SK-N-SH treated with all-trans-retinoic acid at 6 μM for 48 hours (cell line): Measurements from ENCODE around the gene TXLNG.

Source experiments
- ATAC-seq: fragments of 200-7000 bp; cut with Tn5 transposase; 3 replicates; pipeline ENCODE4 v1.9.1; 2020; ENCODE audit warnings: mild to moderate bottlenecking, moderate library complexity
- ARNTL ChIP-seq: fragments of 450-650 bp; formaldehyde crosslinking; IDR thresholded peaks from 2 replicates; pipeline ENCODE4 v1.5.0; 2020; ENCODE audit warnings: low read depth, mild to moderate bottlenecking, moderate library complexity, borderline replicate concordance
- BACH2 ChIP-seq: fragments of 250-450 bp; sonication (Bioruptor Pico); IDR thresholded peaks from 2 replicates; pipeline ENCODE4 v1.9.0; 2021; ENCODE audit warnings: mild to moderate bottlenecking, borderline replicate concordance
- CSDC2 ChIP-seq: fragments of 250-450 bp; sonication (Bioruptor Pico); IDR thresholded peaks from 2 replicates; pipeline ENCODE4 v1.5.0; 2020; ENCODE audit warnings: mild to moderate bottlenecking, moderate library complexity
- ESRRG ChIP-seq: fragments of 250-450 bp; sonication (Bioruptor Pico); IDR thresholded peaks from 2 replicates; pipeline ENCODE4 v1.6.1; 2021; ENCODE audit warnings: mild to moderate bottlenecking
- GLIS3 ChIP-seq: fragments of 250-450 bp; sonication (Bioruptor Pico); IDR thresholded peaks from 2 replicates; pipeline ENCODE4 v1.5.0; 2020; ENCODE audit warnings: mild to moderate bottlenecking, moderate library complexity
- ISL1 ChIP-seq: fragments of 250-450 bp; sonication (Bioruptor Pico); IDR thresholded peaks from 2 replicates; pipeline ENCODE4 v2.1.2; 2022; ENCODE audit warnings: mild to moderate bottlenecking, moderate library complexity
- OSR1 ChIP-seq: fragments of 250-450 bp; sonication (Bioruptor Pico); IDR thresholded peaks from 2 replicates; pipeline ENCODE4 v1.8.0; 2022; ENCODE audit warnings: moderate library complexity, mild to moderate bottlenecking, inconsistent platforms
- PPARA ChIP-seq: fragments of 250-450 bp; sonication (Bioruptor Pico); IDR thresholded peaks from 2 replicates; pipeline ENCODE4 v1.5.0; 2020; ENCODE audit warnings: mild to moderate bottlenecking, borderline replicate concordance
- RARB ChIP-seq: fragments of 250-450 bp; sonication (Bioruptor Pico); IDR thresholded peaks from 2 replicates; pipeline ENCODE4 v1.8.0; 2021; ENCODE audit warnings: mild to moderate bottlenecking, moderate library complexity
- TCF4 ChIP-seq: fragments of 250-450 bp; sonication (Bioruptor Pico); IDR thresholded peaks from 2 replicates; pipeline ENCODE4 v1.8.0; 2021; ENCODE audit warnings: mild to moderate bottlenecking, moderate library complexity, borderline replicate concordance
- TOX ChIP-seq: fragments of 250-450 bp; sonication (Bioruptor Pico); IDR thresholded peaks from 2 replicates; pipeline ENCODE4 v1.8.0; 2021; ENCODE audit warnings: mild to moderate bottlenecking, moderate library complexity, borderline replicate concordance
- ZFP3 ChIP-seq: fragments of 250-450 bp; sonication (Bioruptor Pico); IDR thresholded peaks from 2 replicates; pipeline ENCODE4 v1.5.0; 2020; ENCODE audit warnings: mild to moderate bottlenecking, moderate library complexity
- ZFP30 ChIP-seq: fragments of 450-650 bp; formaldehyde crosslinking; IDR thresholded peaks from 2 replicates; pipeline ENCODE4 v1.5.0; 2022; ENCODE audit warnings: mild to moderate bottlenecking, moderate library complexity
- ZNF565 ChIP-seq: fragments of 450-650 bp; formaldehyde crosslinking; conservative IDR thresholded peaks from 2 replicates; pipeline ENCODE4 v1.5.0; 2020; ENCODE audit warnings: low read depth, mild to moderate bottlenecking, moderate library complexity
- ZNF70 ChIP-seq: fragments of 450-650 bp; formaldehyde crosslinking; IDR thresholded peaks from 2 replicates; pipeline ENCODE4 v1.5.0; 2020; ENCODE audit warnings: mild to moderate bottlenecking, moderate library complexity
- ZNF8 ChIP-seq: fragments of 450-650 bp; formaldehyde crosslinking; IDR thresholded peaks from 2 replicates; pipeline ENCODE4 v1.5.0; 2020; ENCODE audit warnings: mild to moderate bottlenecking, moderate library complexity
- TF ChIP-seq, protein P1 (sequence below): fragments of 250-450 bp; sonication (Bioruptor Pico); IDR thresholded peaks from 2 replicates; pipeline ENCODE4 v1.5.0; 2020; ENCODE audit warnings: mild to moderate bottlenecking, moderate library complexity
- TF ChIP-seq, protein P2 (sequence below): fragments of 250-450 bp; sonication (Bioruptor Pico); IDR thresholded peaks from 2 replicates; pipeline ENCODE4 v1.5.1; 2020; ENCODE audit warnings: low read depth, mild to moderate bottlenecking, moderate library complexity
- TF ChIP-seq, protein P3 (sequence below): fragments of 250-450 bp; sonication (Bioruptor Pico); IDR thresholded peaks from 2 replicates; pipeline ENCODE4 v1.8.0; 2020; ENCODE audit warnings: mild to moderate bottlenecking, moderate library complexity, borderline replicate concordance
- TF ChIP-seq, protein P4 (sequence below): fragments of 250-450 bp; sonication (Bioruptor Pico); IDR thresholded peaks from 2 replicates; pipeline ENCODE4 v1.8.0; 2021; ENCODE audit warnings: low read depth, mild to moderate bottlenecking, moderate library complexity, borderline replicate concordance
- TF ChIP-seq, protein P5 (sequence below): fragments of 250-450 bp; sonication (Bioruptor Pico); IDR thresholded peaks from 2 replicates; pipeline ENCODE4 v1.5.1; 2021; ENCODE audit warnings: mild to moderate bottlenecking, moderate library complexity

The TXLNG gene

DNA sequence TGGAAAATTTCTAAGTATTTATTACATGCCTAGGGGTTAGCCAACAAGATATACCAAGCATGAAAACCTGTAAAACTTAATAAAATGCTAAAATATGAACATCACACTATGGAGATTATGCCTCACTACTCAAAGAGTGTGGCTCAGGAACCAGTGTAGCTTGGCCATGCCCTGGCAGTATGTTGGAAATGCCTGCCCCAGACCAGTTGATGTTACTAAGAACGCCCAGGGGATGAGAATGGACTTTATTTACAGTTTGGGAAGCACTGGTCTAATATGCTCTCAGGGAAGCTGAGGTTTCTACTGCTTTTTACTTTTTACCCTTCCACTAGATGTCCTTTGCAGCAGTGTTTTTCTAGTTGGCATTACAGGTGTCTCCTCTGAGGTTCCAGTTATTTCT is 23.7 kb upstream of the TXLNG start (continued):
- TF ChIP-seq, protein P1, sequence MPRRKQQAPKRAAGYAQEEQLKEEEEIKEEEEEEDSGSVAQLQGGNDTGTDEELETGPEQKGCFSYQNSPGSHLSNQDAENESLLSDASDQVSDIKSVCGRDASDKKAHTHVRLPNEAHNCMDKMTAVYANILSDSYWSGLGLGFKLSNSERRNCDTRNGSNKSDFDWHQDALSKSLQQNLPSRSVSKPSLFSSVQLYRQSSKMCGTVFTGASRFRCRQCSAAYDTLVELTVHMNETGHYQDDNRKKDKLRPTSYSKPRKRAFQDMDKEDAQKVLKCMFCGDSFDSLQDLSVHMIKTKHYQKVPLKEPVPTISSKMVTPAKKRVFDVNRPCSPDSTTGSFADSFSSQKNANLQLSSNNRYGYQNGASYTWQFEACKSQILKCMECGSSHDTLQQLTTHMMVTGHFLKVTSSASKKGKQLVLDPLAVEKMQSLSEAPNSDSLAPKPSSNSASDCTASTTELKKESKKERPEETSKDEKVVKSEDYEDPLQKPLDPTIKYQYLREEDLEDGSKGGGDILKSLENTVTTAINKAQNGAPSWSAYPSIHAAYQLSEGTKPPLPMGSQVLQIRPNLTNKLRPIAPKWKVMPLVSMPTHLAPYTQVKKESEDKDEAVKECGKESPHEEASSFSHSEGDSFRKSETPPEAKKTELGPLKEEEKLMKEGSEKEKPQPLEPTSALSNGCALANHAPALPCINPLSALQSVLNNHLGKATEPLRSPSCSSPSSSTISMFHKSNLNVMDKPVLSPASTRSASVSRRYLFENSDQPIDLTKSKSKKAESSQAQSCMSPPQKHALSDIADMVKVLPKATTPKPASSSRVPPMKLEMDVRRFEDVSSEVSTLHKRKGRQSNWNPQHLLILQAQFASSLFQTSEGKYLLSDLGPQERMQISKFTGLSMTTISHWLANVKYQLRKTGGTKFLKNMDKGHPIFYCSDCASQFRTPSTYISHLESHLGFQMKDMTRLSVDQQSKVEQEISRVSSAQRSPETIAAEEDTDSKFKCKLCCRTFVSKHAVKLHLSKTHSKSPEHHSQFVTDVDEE (CRISPR knock-in tag), result no peak
- TF ChIP-seq, all 23 proteins: peak for 0

DNA sequence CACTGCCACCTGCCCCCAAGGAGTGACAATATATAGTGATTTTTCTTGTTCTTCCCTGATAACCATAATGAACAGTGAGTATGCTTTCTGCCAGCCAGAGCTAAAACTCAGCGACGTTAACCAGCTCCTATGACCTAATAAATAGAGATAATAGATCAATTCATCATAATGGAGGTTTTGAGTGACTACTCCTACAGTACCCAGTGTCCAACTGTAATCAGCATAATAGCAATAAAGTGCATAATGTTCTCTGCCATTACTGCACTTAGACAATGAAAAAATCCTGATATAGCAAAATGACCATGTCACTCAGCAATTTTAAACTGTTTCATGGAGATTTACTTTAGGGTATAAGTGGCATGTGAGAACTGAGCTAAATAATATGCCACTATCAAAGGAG is 20.7 kb upstream of the TXLNG start:
- no peak for ATAC-seq
- TF ChIP-seq ISL1 (CRISPR knock-in tag) (peak; percentile 88), ZFP30 (CRISPR knock-in tag) (no peak)
- TF ChIP-seq, protein P2, sequence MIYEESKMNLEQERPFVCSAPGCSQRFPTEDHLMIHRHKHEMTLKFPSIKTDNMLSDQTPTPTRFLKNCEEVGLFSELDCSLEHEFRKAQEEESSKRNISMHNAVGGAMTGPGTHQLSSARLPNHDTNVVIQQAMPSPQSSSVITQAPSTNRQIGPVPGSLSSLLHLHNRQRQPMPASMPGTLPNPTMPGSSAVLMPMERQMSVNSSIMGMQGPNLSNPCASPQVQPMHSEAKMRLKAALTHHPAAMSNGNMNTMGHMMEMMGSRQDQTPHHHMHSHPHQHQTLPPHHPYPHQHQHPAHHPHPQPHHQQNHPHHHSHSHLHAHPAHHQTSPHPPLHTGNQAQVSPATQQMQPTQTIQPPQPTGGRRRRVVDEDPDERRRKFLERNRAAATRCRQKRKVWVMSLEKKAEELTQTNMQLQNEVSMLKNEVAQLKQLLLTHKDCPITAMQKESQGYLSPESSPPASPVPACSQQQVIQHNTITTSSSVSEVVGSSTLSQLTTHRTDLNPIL (CRISPR knock-in tag), result peak; percentile 40; the same call in 1 of the 2 replicates
- TF ChIP-seq, all 23 proteins: peak for 2

DNA sequence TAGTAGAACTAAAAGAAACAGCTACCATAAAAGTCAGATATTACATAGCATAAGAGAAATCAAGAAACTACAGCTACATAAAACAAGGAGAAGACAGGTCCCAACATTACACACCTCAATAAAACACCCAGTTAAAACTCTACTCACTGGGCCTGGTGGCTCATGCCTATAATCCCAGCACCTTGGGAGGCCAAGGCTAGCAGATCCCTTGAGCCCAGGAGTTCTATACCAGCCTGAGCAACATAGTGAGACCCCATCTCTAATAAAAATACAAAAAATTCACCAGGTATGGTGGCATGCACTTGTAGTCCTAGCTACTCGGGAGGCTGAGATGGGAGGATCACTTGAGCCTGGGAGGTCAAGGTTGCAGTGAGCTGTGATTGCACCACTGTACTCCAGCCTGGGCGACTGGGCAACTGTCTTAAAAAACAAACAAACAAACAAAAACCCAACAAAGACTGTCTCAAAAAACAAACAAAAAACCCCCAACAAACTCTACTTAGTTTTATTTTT is 15.2 kb upstream of the TXLNG start:
- TF ChIP-seq PPARA, result no peak
- peak; percentile 27 for ATAC-seq

DNA sequence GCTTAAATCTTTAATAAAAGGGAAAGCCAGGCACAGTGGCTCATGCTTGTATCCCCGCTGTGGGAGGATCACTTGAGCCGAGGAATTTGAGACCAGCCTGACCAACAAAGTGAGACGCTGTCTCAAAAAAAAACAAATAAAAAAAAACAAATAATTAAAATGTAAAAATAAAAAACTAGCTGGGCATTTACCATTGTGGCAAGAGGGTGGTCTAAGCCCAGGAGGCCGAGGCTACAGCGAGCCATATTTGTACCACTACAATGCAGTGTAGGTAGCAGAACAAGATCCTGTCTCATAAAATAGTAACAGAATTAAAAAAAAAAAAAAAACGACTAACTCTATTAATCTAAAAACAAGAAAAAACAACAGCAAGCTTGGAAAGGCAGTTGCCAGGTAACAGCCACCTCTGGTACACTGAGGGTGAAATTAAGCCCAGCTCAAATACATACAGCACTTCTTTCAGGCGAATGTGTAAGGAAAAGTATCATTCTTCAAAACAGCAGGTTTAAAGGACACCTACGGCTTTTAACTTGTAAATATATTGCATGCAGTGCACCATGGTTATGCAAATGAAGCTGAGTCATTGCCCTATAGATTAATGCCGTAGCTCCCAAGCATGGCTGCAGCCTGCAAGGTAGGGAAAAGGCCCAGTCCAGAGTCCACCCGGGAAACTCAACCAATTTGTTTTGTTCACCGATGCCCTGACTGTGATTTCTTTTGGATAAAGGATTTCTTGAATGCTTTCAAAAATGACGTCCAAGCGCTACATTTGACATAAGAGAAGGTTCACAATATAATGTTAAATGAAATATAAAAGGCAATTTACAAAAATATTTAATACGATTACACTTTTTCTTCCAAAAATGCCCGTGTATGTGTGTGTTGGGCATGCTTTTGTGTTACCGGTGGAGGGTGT is 14.5 kb upstream of the TXLNG start:
- peak; percentile 97 for ATAC-seq
- TF ChIP-seq ZNF70 (CRISPR knock-in tag) (peak; percentile 96), PPARA (no peak), GLIS3 (CRISPR knock-in tag) (peak; percentile 99), OSR1 (CRISPR knock-in tag) (no peak), ESRRG (CRISPR knock-in tag) (peak; percentile 97), BACH2 (CRISPR knock-in tag) (no peak), ZFP30 (CRISPR knock-in tag) (peak; percentile 44; the same call in 1 of the 2 replicates), ZNF8 (CRISPR knock-in tag) (peak; percentile 58; the same call in 1 of the 2 replicates), RARB (CRISPR knock-in tag) (peak; percentile 98), ZNF565 (CRISPR knock-in tag) (peak; percentile 82; the same call in 1 of the 2 replicates), CSDC2 (0 out of 2 replicates have a peak, but pooled peaks have one; percentile 68), TOX (CRISPR knock-in tag) (peak; percentile 99), ISL1 (CRISPR knock-in tag) (no peak), TCF4 (peak; percentile 48; the same call in 1 of the 2 replicates), ARNTL (peak; percentile 85), ZFP3 (CRISPR knock-in tag) (no peak)
- TF ChIP-seq, protein P1 (CRISPR knock-in tag), result no peak
- TF ChIP-seq, protein P3, sequence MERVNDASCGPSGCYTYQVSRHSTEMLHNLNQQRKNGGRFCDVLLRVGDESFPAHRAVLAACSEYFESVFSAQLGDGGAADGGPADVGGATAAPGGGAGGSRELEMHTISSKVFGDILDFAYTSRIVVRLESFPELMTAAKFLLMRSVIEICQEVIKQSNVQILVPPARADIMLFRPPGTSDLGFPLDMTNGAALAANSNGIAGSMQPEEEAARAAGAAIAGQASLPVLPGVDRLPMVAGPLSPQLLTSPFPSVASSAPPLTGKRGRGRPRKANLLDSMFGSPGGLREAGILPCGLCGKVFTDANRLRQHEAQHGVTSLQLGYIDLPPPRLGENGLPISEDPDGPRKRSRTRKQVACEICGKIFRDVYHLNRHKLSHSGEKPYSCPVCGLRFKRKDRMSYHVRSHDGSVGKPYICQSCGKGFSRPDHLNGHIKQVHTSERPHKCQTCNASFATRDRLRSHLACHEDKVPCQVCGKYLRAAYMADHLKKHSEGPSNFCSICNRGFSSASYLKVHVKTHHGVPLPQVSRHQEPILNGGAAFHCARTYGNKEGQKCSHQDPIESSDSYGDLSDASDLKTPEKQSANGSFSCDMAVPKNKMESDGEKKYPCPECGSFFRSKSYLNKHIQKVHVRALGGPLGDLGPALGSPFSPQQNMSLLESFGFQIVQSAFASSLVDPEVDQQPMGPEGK, result peak; percentile 99
- TF ChIP-seq, protein P4, sequence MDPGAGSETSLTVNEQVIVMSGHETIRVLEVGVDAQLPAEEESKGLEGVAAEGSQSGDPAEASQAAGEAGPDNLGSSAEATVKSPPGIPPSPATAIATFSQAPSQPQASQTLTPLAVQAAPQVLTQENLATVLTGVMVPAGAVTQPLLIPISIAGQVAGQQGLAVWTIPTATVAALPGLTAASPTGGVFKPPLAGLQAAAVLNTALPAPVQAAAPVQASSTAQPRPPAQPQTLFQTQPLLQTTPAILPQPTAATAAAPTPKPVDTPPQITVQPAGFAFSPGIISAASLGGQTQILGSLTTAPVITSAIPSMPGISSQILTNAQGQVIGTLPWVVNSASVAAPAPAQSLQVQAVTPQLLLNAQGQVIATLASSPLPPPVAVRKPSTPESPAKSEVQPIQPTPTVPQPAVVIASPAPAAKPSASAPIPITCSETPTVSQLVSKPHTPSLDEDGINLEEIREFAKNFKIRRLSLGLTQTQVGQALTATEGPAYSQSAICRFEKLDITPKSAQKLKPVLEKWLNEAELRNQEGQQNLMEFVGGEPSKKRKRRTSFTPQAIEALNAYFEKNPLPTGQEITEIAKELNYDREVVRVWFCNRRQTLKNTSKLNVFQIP (CRISPR knock-in tag), result 0 out of 2 replicates have a peak, but pooled peaks have one; percentile 57
- TF ChIP-seq, protein P5, sequence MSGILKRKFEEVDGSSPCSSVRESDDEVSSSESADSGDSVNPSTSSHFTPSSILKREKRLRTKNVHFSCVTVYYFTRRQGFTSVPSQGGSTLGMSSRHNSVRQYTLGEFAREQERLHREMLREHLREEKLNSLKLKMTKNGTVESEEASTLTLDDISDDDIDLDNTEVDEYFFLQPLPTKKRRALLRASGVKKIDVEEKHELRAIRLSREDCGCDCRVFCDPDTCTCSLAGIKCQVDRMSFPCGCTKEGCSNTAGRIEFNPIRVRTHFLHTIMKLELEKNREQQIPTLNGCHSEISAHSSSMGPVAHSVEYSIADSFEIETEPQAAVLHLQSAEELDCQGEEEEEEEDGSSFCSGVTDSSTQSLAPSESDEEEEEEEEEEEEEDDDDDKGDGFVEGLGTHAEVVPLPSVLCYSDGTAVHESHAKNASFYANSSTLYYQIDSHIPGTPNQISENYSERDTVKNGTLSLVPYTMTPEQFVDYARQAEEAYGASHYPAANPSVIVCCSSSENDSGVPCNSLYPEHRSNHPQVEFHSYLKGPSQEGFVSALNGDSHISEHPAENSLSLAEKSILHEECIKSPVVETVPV, result peak; percentile 95
